ENCODE data around the gene BRD3OS.

- TF ChIP-seq, protein P1, sequence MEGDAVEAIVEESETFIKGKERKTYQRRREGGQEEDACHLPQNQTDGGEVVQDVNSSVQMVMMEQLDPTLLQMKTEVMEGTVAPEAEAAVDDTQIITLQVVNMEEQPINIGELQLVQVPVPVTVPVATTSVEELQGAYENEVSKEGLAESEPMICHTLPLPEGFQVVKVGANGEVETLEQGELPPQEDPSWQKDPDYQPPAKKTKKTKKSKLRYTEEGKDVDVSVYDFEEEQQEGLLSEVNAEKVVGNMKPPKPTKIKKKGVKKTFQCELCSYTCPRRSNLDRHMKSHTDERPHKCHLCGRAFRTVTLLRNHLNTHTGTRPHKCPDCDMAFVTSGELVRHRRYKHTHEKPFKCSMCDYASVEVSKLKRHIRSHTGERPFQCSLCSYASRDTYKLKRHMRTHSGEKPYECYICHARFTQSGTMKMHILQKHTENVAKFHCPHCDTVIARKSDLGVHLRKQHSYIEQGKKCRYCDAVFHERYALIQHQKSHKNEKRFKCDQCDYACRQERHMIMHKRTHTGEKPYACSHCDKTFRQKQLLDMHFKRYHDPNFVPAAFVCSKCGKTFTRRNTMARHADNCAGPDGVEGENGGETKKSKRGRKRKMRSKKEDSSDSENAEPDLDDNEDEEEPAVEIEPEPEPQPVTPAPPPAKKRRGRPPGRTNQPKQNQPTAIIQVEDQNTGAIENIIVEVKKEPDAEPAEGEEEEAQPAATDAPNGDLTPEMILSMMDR (IDR thresholded peaks at IDR 0.05 in 4 of 5, conservative IDR thresholded peaks at IDR 0.05 in 1 of 5), result no peak
- TF ChIP-seq POLR2A (IDR thresholded peaks at IDR 0.05), result no peak
Observed at GRCh38 chr9:134026981-134027380, 1.7 kb downstream of the BRD3OS start.

Measured in gastrocnemius medialis (tissue), 4 donors.